ENCODE measurements around the gene SPNS3.

SPNS3 gene

GRCh38 chr17:4487820-4488716 lies 54.3 kb downstream of the SPNS3 start:
- no peak for TF ChIP-seq CTCF (IDR thresholded peaks at IDR 0.05; ENCODE audit: insufficient read depth, low read length, missing control alignments)
- ChIA-PET CTCF (no interaction called here), POLR2A (no interaction called here)
- DNase-seq (ENCODE audit: low read depth, low spot score): no peak
- no peak overlapping the region for H3K4me3 ChIP-seq (ENCODE audit: low read depth, low read length)

- no peak for TF ChIP-seq CTCF (IDR thresholded peaks at IDR 0.05; ENCODE audit: insufficient read depth, low read length, missing control alignments)
- DNase-seq (ENCODE audit: low read depth, low spot score): no peak
- ChIA-PET POLR2A (no interaction called here), CTCF (no interaction called here)
- no peak overlapping the region for H3K4me3 ChIP-seq (ENCODE audit: low read depth, low read length)
These were observed 55.4 kb downstream of the SPNS3 start for GRCh38 chr17:4488989-4489595.

GRCh38 chr17:4490109-4490591 lies 56.4 kb downstream of the SPNS3 start:
- no peak overlapping the region for H3K4me3 ChIP-seq (ENCODE audit: low read depth, low read length)
- ChIA-PET CTCF (no interaction called here), POLR2A (no interaction called here)
- DNase-seq (ENCODE audit: low read depth, low spot score): no peak
- TF ChIP-seq CTCF (IDR thresholded peaks at IDR 0.05; ENCODE audit: insufficient read depth, low read length, missing control alignments): no peak

GRCh38 chr17:4490637-4491061 lies 56.9 kb downstream of the SPNS3 start:
- ChIA-PET CTCF (interaction anchor here (0.6 kb wide), 1 partner anchor 600 kb away, joined by 3 read pairs; no protein-coding TSS in a partner anchor), POLR2A (no interaction called here)
- no peak for TF ChIP-seq CTCF (IDR thresholded peaks at IDR 0.05; ENCODE audit: insufficient read depth, low read length, missing control alignments)

GRCh38 chr17:4492721-4493561 lies 59.2 kb downstream of the SPNS3 start:
- DNase-seq (ENCODE audit: low read depth, low spot score): no peak
- TF ChIP-seq CTCF (IDR thresholded peaks at IDR 0.05; ENCODE audit: insufficient read depth, low read length, missing control alignments): no peak
- H3K4me3 ChIP-seq (ENCODE audit: low read depth, low read length): no peak overlapping the region
- POLR2A ChIA-PET: no interaction called here
- CTCF ChIA-PET: no interaction called here

More at GRCh38 chr17:4490637-4491061, 56.9 kb downstream of the SPNS3 start:
- no peak overlapping the region for H3K4me3 ChIP-seq (ENCODE audit: low read depth, low read length)
- no peak for DNase-seq (ENCODE audit: low read depth, low spot score)

Measured in AG04449 (cell line).